Measurements from ENCODE around the gene PALLD. TPM values are rescaled to one million over a fixed set of nuclear protein-coding genes. Genes with fewer than 3 reads are reported as not detected.

PALLD gene
- total and polyA plus RNA-seq, 2 of the 13 experiments (the other 11 are each of a cell fraction or from before 2014, with no cell fraction given): 0.50 to 1.5 TPM

DNA sequence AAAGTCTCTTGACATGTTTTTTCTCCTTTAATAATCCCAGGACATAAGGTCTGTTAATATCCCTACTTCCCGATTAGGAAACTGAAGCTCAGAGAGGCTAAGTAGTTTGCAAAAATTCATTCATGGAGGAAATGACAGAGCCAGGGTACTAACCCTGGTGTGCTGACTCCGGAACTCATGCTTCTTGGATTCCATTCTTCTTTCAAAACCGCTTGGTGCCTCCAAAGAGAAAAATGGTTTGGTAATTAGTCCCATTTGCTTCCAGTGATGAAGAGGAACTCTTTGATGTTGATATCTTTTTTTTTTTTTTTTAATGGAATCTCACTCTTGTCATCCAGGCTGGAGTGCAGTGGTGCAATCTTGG is 146.9 kb downstream of the PALLD start:
- no peaks in the 10 kb centered on the region for H3K4me1 ChIP-seq (ENCODE audit: insufficient read depth, low read length)
- no peak overlapping the region for H3K27ac ChIP-seq (ENCODE audit: extremely low read length, insufficient read depth, low read length)
- in situ Hi-C loops (cut with HindIII; ENCODE audit: extremely low pct_ligation_motif_present, low pct_unique_long_range_greater_than_20kb): no loop called here
- no peaks in the 10 kb centered on the region for H3K79me2 ChIP-seq (ENCODE audit: insufficient read depth, low read length)
- 27% methylated on average over 3 of the region's 3 CpGs for WGBS (ENCODE audit: low lambda C conversion rate)
- H3K27me3 ChIP-seq (ENCODE audit: control insufficient read depth in 1 of 2, insufficient read depth in 2 of 2, low read length in 2 of 2): no peaks in the 10 kb centered on the region; a peak in 1 of 5 replicates
- no peak for FAIRE-seq
- intact Hi-C loops (cut with micrococcal nuclease; ENCODE audit: unreplicated experiment): no loop called here
- TF ChIP-seq ZNF329 (CRISPR knock-in tag; IDR thresholded peaks at IDR 0.05; ENCODE audit: low read depth): no peak
- no peak for TF ChIP-seq ZNF20 (CRISPR knock-in tag; IDR thresholded peaks at IDR 0.05)
- TF ChIP-seq, protein P1, sequence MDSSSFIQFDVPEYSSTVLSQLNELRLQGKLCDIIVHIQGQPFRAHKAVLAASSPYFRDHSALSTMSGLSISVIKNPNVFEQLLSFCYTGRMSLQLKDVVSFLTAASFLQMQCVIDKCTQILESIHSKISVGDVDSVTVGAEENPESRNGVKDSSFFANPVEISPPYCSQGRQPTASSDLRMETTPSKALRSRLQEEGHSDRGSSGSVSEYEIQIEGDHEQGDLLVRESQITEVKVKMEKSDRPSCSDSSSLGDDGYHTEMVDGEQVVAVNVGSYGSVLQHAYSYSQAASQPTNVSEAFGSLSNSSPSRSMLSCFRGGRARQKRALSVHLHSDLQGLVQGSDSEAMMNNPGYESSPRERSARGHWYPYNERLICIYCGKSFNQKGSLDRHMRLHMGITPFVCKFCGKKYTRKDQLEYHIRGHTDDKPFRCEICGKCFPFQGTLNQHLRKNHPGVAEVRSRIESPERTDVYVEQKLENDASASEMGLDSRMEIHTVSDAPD (CRISPR knock-in tag; IDR thresholded peaks at IDR 0.05): no peak
- TF ChIP-seq TAF1 (CRISPR knock-in tag; IDR thresholded peaks at IDR 0.05): no peak
- TF ChIP-seq, protein P2, sequence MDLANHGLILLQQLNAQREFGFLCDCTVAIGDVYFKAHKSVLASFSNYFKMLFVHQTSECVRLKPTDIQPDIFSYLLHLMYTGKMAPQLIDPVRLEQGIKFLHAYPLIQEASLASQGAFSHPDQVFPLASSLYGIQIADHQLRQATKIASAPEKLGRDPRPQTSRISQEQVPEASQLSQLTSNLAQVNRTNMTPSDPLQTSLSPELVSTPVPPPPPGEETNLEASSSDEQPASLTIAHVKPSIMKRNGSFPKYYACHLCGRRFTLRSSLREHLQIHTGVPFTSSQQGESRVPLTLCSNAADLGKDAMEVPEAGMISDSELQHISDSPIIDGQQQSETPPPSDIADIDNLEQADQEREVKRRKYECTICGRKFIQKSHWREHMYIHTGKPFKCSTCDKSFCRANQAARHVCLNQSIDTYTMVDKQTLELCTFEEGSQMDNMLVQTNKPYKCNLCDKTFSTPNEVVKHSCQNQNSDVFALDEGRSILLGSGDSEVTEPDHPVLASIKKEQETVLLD (CRISPR knock-in tag; IDR thresholded peaks at IDR 0.05; ENCODE audit: low read depth): no peak
- no peak for TF ChIP-seq PHF5A (CRISPR knock-in tag; IDR thresholded peaks at IDR 0.05; ENCODE audit: low read depth, unreplicated experiment)
- no peak for TF ChIP-seq ZNF839 (CRISPR knock-in tag; IDR thresholded peaks at IDR 0.05; ENCODE audit: borderline replicate concordance)
- TF ChIP-seq ATF1 (CRISPR knock-in tag; IDR thresholded peaks at IDR 0.05): no peak
- no peak for TF ChIP-seq ZNF777 (CRISPR knock-in tag; IDR thresholded peaks at IDR 0.05)
- TF ChIP-seq, protein P3, sequence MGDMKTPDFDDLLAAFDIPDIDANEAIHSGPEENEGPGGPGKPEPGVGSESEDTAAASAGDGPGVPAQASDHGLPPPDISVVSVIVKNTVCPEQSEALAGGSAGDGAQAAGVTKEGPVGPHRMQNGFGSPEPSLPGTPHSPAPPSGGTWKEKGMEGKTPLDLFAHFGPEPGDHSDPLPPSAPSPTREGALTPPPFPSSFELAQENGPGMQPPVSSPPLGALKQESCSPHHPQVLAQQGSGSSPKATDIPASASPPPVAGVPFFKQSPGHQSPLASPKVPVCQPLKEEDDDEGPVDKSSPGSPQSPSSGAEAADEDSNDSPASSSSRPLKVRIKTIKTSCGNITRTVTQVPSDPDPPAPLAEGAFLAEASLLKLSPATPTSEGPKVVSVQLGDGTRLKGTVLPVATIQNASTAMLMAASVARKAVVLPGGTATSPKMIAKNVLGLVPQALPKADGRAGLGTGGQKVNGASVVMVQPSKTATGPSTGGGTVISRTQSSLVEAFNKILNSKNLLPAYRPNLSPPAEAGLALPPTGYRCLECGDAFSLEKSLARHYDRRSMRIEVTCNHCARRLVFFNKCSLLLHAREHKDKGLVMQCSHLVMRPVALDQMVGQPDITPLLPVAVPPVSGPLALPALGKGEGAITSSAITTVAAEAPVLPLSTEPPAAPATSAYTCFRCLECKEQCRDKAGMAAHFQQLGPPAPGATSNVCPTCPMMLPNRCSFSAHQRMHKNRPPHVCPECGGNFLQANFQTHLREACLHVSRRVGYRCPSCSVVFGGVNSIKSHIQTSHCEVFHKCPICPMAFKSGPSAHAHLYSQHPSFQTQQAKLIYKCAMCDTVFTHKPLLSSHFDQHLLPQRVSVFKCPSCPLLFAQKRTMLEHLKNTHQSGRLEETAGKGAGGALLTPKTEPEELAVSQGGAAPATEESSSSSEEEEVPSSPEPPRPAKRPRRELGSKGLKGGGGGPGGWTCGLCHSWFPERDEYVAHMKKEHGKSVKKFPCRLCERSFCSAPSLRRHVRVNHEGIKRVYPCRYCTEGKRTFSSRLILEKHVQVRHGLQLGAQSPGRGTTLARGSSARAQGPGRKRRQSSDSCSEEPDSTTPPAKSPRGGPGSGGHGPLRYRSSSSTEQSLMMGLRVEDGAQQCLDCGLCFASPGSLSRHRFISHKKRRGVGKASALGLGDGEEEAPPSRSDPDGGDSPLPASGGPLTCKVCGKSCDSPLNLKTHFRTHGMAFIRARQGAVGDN (CRISPR knock-in tag; IDR thresholded peaks at IDR 0.05): no peak
- TF ChIP-seq ZNF569 (CRISPR knock-in tag; IDR thresholded peaks at IDR 0.05; ENCODE audit: borderline replicate concordance): no peak
- TF ChIP-seq PRPF4 (IDR thresholded peaks at IDR 0.05; ENCODE audit: low read depth, low read length, poor library complexity, severe bottlenecking): no peak
- TF ChIP-seq REL (CRISPR knock-in tag; conservative IDR thresholded peaks at IDR 0.05): no peak
- no peak for TF ChIP-seq ZNF724P (CRISPR knock-in tag; IDR thresholded peaks at IDR 0.05; ENCODE audit: borderline replicate concordance)
- TF ChIP-seq MYNN (CRISPR knock-in tag; IDR thresholded peaks at IDR 0.05; ENCODE audit: low read depth): no peak
- TF ChIP-seq, protein P4, sequence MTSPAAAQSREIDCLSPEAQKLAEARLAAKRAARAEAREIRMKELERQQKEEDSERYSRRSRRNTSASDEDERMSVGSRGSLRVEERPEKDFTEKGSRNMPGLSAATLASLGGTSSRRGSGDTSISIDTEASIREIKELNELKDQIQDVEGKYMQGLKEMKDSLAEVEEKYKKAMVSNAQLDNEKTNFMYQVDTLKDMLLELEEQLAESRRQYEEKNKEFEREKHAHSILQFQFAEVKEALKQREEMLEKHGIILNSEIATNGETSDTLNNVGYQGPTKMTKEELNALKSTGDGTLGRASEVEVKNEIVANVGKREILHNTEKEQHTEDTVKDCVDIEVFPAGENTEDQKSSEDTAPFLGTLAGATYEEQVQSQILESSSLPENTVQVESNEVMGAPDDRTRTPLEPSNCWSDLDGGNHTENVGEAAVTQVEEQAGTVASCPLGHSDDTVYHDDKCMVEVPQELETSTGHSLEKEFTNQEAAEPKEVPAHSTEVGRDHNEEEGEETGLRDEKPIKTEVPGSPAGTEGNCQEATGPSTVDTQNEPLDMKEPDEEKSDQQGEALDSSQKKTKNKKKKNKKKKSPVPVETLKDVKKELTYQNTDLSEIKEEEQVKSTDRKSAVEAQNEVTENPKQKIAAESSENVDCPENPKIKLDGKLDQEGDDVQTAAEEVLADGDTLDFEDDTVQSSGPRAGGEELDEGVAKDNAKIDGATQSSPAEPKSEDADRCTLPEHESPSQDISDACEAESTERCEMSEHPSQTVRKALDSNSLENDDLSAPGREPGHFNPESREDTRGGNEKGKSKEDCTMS (CRISPR knock-in tag; conservative IDR thresholded peaks at IDR 0.05): no peak
- no peak for TF ChIP-seq KMT2B (CRISPR knock-in tag; IDR thresholded peaks at IDR 0.05)
- no peak for ATAC-seq
- no peak for DNase-seq (ENCODE audit: low spot score)
- no TSS peak for BruUV-seq (replicated peaks)
- H2AFZ ChIP-seq (ENCODE audit: low read length): no peak overlapping the region
- H3K9me3 ChIP-seq (ENCODE audit: low read length): no peaks in the 10 kb centered on the region
- ChIA-PET POLR2A (no interaction called here), CTCF (ENCODE audit: low intra/inter-chr PET ratio, low total read pairs) (no interaction called here)
- H4K20me1 ChIP-seq (ENCODE audit: insufficient read depth, low read length): no peaks in the 10 kb centered on the region
- H3K4me3 ChIP-seq (replicated peaks in 1 of 3; ENCODE audit: insufficient read depth in 1 of 3, low read depth in 2 of 3, low read length in 3 of 3): no peak overlapping the region
- no peak overlapping the region for H3K4me2 ChIP-seq (ENCODE audit: low read depth, low read length)
- H3K36me3 ChIP-seq (replicated peaks in 1 of 2; ENCODE audit: control insufficient read depth in 1 of 2, insufficient read depth in 2 of 2, low read length in 2 of 2): no peaks in the 10 kb centered on the region
- H3K9ac ChIP-seq (ENCODE audit: insufficient read depth, low read depth, low read length): no peak overlapping the region
